HG02970 (cell line): ENCODE data around the gene TMEM126A.
"Not testable (repeated sequence)": the region's sequence is repeated elsewhere in the genome, so short reads cannot be mapped to it uniquely, and the experiment has no call there.

Experiments
- ATAC-seq: cut with Tn5 transposase; IDR thresholded peaks from one replicate; pipeline ENCODE4 v1.9.1; 2021; ENCODE audit warnings: mild to moderate bottlenecking, moderate library complexity, moderate number of reproducible peaks; ENCODE audit not compliant: unreplicated experiment, low FRiP score

The TMEM126A gene

DNA sequence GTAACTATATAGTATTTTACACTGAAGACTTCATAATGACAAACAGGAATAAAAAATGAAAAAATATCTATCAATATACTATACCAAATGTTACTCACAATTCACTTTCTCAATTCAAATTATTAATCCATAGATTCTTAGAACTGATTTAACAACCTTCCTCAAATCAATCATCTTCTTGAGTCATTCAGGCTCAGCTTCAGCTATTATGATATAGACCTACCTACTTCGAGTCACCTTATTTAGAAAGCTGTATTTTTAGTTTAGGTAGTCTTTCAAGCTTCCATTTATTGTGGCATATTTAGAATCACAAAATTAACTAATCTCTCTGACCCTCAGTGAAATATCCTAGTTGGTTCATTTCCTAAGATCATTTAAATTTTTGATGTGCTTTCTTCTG is 9.0 kb downstream of the TMEM126A start:
- no peak for ATAC-seq

DNA sequence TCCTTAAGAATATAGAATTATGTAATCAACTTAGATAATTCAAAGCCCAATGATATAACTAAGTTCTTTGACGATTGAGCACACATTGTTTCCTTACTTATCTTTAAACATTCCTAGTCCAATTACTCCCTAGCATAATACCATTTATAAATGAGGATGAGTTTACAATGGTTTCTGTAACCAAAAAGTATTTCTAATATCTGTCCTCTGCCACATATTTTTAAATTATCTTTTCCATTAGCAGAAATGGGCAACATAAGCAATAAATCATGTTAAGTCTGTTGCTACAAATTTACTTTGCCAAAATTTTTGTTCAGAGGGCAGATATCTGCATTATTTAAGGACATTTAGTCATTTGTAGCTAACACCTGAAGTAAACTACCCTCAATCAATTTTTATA is 10.4 kb downstream of the TMEM126A start:
- no peak for ATAC-seq

DNA sequence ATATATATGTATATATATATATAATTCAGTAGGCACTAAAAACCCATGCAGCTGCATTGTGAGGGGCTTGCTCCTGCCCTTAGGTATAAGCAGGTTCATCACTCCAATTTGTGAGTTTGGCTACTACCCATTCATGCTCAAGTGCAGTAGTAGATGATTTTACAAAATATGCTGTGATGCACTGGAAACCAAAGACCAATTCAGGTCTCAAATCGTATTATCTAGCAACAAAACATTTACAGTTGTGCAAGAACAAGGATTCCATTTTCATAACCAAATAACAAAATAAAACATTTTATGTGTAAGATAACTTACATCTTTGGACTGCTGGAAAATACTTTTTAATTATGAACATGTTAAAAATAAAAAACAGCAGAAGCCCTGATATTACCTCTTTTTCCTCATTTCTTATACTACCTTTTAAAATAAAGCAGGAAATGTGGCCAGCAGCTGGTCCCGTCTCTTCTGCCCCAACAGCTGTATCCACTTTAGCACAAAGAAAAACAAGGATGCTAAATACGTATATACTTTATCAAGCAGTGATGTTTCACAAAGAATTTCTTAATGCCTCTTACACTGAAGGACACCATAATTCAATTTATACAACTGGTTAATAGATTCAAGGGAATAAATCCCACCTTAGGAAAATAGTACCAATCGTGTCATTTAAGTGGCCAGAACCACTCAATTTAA is 14.4 kb downstream of the TMEM126A start:
- ATAC-seq = no peak

DNA sequence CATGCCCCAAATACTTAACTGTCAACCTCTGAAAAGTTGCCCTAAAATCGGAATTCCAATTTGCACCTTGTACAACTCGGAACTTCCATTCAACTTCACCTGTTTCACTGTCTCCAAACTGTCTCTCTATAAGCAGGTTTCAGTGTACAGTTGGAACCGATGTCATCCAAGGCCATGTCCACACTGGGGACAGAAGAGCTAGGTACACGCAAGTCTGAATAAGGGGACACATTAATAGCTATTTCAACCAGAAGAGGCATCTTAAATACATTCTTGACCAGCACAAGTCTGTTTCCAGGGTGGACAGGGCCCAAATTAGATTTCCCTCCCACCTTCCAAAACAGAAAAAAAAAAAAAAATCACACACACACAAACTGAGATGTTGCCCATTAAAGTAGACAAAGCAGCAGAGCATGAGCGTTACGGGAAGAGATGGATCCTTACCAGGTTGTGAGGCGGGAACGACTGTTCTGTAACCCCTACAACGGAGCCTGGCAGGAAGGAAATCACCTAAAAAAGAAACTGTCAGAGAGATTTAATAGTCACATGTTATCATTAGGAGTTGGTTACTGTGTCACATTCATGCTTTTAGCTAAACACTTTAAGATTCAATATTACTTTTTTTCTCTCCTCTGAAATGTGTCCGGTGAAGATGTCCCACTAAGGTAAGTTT is 15.4 kb downstream of the TMEM126A start:
- no peak for ATAC-seq

DNA sequence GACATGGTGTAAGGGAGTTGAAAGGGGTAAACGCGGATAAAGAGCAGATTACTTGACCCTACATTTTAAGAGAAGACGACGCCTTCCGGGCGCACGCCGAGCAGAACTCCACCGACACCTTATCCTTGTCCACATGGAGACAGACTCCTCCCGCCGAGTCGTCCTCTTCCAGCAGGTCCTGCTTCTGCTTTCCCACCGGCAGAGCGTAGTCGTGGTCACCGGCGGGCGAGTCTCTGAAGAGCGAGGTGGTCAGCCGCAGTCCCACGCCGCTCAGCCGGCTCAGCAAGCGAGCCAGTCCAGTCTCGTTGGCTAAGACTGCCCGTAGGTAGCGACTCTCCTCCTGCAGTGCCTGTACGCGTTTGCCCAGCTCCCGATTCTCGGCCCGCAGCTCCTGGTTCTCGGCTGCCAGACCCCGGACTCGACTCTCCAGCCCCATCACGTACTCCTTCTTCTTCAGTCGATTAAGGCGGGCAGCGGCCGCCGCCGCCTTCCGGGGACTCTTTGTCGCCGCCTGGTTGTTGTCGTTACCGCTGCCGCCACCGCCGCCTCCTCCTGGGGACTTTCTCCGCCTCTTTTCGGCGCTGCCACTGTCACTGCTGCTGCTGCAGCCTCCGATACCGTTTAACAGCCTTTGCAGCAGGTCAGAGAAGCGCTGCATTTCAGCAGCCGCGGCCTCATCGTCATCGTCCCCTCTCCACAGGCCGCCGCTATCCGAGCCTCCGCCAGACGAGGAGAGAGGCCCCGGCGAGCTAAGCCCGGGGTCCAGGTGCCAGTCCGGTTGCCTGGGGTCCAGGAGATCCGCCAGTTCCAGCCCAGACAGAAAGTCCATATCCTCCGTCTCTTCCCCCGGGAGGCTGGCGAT is 16.2 kb downstream of the TMEM126A start:
- ATAC-seq = peak; percentile 73

DNA sequence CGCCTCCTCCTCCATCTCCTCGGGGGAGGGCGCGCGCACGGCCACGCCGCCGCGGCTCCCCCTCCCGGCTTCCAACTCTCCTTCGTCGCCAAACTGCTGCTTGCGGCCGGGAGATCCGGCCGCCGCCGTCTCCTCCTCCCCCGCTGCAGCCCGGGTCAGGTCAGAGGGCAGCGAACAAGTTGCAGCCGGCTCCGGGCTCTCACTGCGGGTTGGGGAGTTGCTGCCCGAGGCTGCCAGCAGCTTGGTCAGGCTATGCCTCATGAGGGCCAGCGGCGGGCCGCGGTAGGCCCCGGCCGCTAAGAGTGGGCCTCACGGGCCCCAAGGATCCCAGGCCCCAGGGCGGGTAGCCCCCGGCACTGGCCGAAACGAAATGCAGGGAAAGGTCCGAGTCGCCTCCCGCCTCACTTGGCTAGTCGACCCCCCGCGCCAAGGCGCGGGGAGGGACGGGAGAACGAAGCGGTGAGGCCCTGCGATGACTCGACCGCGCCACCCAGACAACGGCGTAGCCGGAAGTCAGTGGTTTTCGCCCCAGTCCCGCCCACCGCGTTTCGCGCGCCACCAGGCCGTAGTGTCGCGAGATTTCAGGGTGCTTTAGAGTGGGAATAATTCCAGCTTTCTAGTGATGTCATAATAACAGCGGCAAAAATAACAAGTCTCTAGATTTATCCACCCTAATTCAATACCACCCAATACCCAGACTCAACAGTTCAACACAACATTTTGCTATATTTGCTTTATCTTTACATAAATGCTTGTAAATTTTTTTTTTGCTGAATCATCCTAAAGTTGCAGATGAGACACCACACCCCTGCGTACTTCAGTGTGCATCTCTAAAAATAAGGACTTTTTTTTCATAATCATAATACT is 17.1 kb downstream of the TMEM126A start, which contains the start of gene CREBZF:
Gene CREBZF, minus strand, starts transcription at position 515 of the 867 bp plus-strand sequence. Its CDS starts 254 bp downstream, at position 261.
- ATAC-seq = peak; percentile 84

DNA sequence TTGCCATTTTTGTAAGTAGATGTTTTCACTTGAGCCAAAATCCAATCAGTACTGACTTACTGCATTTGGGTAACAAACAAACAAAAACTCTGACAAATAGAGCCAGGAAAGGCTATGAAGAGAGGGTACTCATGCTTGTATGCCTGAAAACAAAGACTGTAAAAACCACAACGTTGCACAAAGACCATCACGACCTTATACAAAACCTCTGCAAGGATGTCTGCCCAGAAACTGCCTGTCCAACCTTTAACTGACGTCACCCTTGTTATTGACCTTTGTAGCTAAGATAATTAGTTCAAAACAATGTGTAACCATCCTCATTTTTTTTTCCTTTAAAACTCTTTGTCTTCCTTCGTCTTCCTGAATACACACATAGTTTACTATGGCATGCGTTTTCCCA is 18.0 kb downstream of the TMEM126A start:
- ATAC-seq = no peak

DNA sequence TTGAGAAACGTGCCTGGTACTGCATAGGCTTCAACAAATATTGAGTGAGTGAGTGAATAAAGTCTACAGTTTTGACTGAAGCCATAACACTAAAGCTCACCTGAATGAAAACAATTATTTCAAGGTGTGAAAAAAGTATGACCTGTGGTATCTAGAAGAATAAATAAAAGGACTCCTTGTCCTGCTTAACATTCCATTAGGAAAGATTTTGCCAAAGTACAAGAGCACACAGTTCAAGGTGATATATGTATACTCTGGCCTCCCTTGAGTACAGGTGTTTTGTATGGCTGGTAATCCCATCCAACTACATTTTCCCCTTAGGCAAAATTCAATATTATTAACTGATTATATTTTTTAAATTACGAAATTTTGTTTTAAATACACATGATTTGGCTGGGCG is 18.9 kb downstream of the TMEM126A start:
- no peak for ATAC-seq

DNA sequence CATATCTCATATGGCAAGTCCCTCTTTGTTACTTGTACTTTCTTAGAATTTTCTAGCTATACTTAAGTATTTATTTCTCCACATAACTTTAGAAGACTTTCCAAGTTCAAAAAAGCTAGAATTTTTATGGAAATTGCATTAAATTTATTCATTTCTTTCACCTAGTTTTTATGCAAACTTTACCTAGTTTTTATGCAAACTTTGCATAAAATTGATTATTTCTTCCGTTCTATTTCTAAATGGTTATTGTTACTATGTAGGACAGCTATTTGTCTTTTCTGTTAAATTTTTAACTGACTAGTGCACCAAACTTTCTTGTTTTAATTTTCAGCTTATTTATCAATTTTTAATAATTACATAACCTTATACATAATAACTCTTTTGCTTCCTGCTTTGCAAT is 20.4 kb downstream of the TMEM126A start:
- ATAC-seq = no peak

DNA sequence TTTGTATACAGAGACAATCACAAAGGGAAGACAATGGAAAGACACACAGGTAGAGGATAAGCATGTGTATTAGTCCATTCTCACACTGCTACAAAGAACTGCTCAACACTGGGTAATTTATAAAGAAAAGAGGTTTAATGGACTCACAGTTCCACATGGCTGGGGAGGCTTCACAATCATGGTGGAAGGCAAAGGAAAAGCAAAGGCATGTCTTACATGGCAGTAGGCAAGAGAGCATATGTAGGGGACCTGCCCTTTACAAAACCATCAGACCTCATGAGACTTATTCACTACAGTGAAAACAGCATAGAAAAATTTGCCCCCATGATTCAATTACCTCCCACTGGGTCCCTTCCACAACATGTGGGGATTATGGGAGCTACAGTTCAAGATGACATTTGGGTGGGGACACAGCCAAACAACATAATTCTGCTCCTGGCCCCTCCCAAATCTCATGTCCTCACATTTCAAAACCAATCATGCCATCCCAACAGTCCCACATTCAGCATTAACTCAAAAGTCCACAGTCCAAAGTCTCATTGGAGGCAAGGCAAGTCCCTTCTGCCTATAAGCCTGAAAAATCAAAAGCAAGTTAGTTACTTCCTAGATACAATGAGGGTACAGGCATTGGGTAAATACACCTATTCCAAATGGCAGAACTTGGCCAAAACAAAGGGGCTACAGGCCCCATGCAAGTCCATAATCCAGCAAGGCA is 23.3 kb downstream of the TMEM126A start:
- ATAC-seq = not testable (repeated sequence)

DNA sequence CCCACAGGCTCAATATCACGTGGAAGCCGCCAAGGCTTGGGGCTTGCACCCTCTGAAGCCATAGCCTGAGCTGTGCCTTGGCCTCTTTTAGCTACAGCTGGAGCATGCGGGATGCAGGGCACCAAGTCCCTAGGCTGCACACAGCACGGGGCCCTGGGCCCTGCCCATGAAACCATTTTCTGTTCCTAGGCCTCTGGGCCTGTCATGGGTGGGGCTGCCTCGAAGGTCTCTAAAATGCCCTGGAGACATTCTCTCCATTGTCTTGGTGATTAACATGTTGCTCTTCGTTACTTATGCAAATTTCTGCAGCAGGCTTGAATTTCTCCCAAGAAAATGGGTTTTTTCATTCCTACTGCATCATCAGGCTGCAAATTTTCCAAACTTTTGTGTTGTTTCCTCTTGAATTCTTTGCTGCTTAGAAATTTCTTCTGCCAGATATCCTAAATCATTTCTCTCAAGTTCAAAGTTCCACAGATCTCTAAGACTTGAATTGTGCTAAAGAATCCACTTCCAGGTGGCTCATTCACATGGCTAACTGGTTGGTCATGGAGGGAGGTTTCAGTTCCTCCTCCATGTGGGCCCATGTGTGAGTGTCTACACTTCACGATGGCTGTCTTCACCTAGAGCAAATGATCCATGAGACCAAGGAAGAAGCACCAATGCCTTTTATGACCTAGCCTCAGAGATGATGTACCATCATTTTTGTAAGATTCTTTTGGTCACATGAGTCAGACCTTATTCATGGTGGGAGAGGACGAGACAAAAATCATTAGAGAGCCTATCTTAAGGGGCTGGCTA is 24.5 kb downstream of the TMEM126A start:
- no peak for ATAC-seq

DNA sequence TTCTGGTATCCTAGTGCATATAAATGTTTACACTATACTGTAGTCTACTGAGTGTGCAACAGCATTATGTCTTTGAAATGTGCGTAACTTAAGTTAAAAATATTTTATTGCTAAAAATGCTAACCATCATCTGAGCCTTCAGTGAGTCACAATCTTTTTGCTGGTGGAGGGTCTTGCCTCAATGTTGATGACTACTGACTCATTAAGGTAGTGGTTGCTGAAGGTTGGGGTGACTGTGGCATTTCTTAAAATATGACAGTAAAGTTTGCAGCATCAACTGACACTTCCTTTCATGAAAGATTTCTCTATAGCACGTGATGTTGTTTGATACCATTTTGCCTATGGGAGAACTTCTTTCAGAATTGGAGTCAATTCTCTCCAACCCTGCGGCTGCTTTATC is 25.6 kb downstream of the TMEM126A start:
- ATAC-seq = no peak

DNA sequence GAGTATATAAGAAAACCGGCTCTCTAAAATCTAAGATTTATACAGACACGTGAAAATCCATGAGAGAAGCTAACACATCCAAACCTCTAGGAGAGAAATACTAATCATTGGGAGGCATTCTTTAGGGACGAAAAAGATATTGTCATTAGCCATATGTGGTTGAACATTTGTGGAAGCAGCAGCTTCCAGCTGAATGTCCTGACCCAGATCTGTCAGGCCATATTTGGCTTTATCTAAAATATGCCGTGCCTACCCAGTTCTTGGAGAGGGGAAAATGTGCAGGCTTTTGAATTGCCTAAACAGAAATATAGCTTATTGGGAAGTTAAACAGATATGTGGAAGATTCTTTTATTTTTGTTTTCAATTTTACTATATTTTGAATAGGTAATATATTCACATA is 31.8 kb downstream of the TMEM126A start:
- ATAC-seq = no peak

DNA sequence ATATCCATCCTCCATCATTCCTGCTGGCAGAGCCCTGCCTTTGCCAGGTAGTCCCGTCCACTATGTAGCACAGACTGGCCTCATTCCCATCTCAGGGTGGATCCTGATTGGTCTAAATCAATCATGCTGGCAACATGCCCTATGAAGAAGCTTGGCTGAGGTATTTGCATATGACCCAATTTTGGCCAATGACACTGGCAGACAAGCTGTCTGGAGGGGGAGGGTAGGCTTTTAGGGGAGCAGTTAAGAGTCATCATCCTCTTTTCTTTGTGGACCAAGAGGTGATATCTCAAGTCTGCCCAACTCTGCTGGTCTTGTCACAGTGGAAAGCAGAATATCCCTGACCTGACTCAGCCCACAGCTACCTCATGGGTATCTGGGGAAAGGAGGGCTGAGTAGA is 33.1 kb downstream of the TMEM126A start:
- ATAC-seq = no peak

DNA sequence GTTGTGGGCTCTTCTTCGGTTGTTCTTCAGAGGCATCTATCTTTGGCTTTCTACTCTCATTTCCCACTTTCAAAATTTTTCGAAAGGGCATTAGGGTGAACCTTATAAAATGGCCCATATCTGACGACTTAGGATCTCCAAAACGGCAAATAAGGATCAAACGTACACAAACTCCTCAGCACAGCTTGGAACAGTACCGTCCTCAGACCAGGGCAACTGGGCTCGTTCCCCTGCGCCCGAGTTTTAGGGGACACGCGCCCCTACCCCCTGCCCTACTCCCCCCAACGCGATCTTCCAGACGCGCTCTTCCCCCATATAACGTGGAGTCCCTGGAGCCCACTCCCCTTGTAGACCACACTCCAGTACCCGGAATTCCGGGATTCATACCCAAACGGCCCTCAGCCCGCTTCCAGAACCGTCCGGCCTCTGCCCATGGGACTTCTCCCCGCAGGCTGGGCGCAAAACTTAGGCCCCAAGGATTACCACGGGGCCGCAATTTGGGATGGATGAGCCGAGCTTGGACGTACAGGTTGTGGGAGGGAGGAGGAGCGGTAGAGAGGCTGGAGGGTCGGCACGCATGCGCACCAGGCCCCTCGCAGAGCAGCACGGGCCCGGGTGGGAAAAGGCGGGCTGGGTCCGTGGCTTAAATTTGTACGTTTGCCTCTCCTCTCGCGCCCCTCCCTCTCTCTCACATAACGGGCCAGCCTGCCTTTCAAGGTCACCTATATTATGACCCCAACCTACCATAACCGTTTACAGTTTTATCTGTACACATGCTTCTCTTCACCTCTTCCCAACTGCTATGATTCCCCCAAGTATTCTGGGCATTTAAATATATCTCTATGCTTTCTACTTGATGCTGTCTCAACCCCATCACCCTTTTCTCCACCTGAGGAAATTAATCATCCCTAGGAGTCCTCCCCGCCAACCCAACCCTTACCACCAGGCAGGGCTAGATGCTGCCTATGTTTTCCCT is 34.9 kb downstream of the TMEM126A start:
- no peak for ATAC-seq

DNA sequence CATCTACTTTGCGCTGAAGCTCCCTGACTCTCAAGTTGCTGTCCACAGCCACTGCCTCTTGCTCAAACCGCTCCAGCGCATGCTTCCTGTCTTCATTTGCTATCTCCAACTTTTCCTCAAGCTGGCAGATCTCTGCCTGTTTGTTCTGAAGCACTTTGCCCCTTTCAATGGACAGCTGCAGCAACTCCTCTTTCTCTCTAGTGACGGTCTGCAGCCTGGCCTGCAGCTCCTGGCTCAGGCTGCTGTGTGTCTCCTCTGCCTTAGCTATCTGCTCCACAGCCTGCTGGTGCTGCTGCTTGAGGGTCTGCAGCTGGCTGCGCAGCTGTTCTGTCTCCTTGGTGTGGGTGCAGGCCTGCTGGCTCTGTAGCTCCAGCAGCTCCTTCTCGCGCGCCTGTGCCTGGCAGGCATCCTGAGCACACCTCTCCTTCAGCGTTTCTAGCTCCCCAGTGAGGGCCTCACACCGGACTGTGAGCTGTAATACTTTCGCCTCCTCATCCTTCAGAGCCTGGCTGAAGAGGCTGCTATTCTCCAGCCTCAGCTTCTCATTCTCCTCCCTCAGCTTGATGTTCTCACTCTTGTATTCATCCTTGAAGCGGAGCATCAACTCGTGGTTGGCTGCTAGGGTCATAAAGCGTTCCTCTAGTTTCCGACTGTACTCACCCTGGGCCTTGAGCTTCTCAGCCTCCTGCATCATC is 37.5 kb downstream of the TMEM126A start:
- no peak for ATAC-seq

DNA sequence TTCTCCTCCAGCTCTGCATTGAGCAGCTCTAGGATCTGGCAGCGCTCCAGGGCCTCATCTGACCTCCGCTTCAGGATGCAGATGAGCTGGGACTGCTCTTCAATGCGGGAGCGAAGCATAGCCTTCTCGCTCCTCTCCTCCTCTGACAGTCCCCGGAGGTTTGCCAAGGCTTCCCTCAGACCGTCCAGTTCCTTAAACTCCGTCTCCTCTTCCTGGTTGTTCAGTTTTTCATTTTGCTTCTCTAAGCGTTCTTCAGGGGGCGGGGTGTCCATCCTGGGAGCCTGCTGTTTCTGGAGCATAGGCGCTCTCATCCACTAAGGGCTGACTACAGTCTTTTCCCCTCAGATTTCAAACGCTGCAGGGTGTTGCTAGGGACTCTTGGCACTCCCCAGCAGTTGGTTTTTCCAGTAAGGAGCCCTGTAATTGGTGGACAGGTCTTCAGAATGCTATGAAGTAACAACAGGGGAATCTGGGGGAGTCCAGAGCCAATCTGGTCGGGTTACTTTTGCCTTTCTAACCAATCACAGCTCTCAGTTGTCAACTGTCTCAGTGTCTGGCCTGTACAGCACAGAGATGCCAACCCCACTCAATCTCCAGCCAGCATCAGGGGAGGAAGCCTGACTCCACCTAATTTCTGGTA is 38.2 kb downstream of the TMEM126A start, which contains the start of gene CCDC89:
Gene CCDC89, minus strand, starts transcription at position 376 of the 640 bp plus-strand sequence. Its CDS starts 65 bp downstream, at position 311.
- no peak for ATAC-seq
